Superior temporal gyrus (tissue), 1 donor: ENCODE data around the gene COX4I1.
A peak's percentile ranks its signal among the peaks of the same experiment; 100 is the strongest.

ENCODE experiments used
- DNase-seq: peaks from one replicate; pipeline ENCODE4 v3.0.0-alpha.2; 2016; ENCODE audit errors: extremely low spot score

COX4I1 gene

DNA sequence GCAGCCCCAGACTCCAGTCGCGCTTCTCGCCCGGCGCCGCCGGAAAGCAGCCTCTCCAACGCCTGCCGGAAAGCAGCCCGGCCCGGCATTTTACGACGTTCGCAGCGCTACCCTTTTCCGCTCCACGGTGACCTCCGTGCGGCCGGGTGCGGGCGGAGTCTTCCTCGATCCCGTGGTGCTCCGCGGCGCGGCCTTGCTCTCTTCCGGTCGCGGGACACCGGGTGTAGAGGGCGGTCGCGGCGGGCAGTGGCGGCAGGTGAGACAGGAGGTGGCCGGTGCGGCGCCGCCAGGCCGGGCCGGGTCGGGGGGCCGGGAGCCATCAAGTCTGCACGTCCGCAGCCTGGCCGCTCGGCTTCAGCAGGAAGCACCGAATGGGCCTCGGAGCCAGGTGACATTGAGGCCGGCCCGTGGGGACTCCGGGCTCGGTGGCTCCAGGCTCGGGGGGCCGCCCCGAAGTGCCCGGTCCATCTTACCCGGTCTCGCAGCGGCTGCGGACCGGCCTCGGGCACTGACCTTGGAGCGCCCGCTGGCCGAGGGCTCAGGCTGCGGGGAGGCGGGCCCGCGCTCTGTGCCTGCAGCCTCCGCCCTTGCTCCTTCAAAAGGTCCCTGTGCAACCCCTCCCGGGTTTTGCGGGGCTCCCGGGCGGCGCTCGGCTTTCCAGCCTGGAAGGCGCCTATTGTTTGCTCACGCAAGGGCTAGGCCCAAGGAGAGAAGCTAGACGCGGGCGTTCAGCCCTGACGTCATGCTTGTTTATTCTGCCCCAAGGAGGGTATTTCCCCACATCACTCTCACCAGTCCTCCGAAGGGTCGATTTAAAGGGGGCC lies at the start of gene COX4I1, which contains the start of gene EMC8:
COX4I1 (plus strand) TSS at position 199 of the 824 bp plus-strand sequence. CDS start 1,511 bp downstream, outside the sequence.
EMC8 (minus strand) TSS at position 48 of the 824 bp plus-strand sequence. CDS start 249 bp downstream, outside the sequence.
- DNase-seq: peak; percentile 95

GRCh38 chr16:85749771-85750145 lies 49.7 kb upstream of the COX4I1 start:
- no peak for DNase-seq

DNA sequence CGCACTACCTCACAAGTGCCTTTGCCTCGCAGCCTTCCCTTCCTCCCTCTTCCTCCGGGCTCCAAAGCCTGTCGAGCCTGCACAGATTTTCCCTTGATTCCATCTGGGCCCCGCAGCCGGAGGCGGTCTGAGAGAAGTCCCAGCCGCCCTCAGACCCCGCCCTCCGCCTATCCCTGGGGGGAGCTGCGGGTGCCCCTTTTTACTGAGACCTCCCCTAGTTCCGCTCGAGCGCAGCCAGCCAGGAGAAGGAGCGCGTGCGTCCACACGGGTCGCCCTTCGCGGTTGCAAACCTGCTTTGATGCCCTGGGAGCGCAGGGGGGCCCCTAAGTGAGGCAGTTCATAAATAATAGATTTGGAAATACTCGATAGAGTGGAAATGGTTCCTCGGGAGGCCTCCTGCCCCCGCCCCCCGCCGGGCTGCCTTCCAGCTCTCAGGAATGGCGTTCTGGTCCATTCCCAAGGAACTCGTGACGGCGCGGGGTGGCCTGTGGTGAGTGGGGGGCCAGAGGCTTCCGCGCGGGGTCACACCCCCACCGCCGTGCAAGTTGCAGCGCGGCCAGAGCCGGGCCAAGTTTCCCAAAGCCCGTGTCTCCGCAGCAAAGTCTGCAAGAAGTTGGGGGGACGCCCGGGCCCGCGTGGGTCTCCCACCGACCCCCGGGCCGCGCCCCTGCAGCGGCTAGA lies 49.2 kb upstream of the COX4I1 start:
- no peak for DNase-seq

DNA sequence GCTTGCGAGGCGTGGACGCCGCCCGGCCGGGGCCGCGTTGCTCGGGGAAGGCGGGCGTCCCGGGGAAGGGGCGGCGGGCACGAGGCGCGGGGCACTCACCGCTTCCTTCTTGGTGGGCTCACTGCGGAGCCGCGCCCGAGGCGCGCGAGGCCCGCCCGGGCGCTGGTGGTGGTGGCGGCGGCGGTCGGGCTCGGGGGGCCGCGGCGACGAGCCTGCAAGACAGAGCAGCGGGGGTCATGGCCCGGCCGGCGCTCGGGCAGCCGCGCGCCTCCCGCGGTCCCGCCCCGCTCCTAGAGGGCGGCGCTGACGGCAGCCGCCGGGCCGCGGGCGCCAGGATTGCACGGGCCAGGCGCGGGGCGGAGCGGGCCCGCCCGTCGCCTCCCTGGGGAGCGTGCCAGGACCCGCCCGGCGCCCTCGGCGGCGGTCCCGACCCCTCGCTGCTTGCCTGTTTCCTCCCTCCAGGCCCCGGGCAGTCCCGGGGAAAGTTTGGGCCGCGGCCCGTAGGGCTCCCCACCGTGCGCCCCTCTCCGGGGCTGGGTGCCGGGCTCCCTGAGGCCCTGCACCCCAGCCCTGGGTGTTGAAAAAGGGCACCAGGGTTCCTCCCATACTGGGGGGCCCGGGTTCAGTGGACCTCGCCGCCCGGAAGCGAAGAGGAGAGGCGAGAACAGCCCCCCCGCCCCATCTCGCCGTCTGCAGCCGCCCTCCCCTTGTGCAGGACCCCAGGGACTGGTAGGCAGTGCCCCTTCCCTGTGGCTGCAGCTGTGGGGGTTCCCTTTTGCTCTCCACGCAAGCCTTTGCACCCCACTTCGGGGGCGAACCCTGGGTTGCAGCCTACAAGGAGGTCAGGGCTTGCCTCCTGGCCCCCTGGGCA lies 48.4 kb upstream of the COX4I1 start, which contains the start of gene C16orf74:
C16orf74 (minus strand) TSS at position 270 of the 871 bp plus-strand sequence. CDS start 15,879 bp downstream, outside the sequence.
- DNase-seq: no peak

GRCh38 chr16:85751698-85752501 lies 47.6 kb upstream of the COX4I1 start:
- no peak for DNase-seq

GRCh38 chr16:85752511-85753420 lies 46.7 kb upstream of the COX4I1 start:
- no peak for DNase-seq

DNA sequence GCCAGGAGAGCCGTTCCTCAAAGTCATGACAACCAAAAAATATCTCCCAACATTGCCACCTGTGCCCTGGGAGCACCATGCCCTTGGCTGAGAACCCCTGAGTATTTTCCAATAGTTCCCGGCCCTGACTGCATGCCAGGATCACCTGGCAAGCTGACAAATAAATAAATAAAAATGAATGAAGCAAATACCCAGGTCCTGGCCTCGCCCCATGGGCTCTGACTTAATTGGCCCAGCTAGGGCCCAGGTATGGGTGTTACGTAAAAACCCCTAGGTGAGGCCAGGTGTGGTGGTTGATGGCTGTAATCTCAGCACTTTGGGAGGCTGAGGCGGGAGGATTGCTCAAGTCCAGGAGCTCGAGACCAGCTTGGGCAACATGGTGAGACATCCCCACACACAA lies 45.9 kb upstream of the COX4I1 start:
- DNase-seq: no peak

DNA sequence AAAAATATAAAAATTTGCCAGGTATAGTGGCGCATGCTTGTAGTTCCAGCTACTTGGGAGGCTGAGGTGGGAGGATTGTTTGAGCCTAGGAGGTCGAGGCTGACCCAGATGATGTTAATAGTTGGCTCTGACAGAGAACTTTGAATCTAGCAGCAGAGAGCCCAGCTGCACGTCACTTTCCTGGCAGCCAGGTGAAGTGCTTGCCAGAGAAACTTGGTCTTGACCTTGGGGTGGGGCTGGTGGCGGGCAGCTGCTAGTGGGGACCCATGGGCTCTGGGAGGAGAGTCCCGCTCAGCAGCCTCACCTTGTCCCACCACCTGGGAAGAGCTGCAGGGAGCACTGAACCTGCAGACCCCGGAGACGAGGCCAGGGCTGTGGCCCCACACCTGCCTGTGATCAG lies 45.5 kb upstream of the COX4I1 start:
- DNase-seq: no peak

- DNase-seq: no peak
These were observed 45.1 kb upstream of the COX4I1 start for GRCh38 chr16:85754413-85754812.

DNA sequence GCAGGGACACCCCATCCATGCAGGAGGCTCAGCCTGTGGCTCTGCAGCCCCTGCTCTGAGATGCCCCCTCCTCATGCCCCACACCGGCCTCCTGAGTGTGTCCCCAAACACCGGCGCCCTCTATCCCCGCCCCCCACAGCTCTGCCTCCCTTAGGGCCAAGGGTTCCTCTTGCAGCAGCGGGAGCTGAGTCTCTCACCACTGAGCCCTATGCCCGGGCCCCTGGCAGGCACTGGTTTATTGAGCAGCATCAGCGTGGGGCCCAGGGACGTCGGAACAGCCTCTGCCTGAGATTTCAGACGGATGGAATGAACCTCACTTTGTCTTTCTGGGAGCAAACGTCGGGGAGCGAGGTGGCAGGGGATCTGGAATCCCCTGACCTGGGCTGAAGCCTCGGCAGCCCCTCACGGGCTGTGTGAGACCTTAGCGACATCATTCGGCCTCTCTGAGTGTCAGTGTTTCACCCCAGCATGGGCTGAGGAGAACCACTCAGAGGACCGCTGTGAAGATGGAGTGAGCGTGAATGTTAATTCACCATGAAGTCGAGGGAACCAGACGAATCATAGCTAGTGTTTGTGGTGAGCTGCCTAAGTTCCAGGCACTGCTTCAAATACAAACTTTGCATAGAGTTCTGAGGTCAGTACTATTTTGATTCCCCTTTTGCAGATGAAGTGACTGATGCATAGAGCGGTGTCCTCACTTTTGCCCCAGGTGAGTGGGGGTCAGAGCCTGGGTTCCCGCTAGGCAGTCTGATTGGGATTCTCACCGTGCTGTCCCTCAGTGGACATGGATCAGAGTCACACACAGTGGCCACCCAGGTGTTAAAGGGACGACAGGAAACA lies 43.3 kb upstream of the COX4I1 start:
- DNase-seq: no peak

GRCh38 chr16:85757341-85757822 lies 42.1 kb upstream of the COX4I1 start:
- DNase-seq: no peak

GRCh38 chr16:85759136-85759535 lies 40.4 kb upstream of the COX4I1 start:
- no peak for DNase-seq

- no peak for DNase-seq
These were observed 39.7 kb upstream of the COX4I1 start for GRCh38 chr16:85759631-85760419.

GRCh38 chr16:85761861-85762260 lies 37.6 kb upstream of the COX4I1 start:
- DNase-seq: no peak

- DNase-seq: no peak
These were observed 36.5 kb upstream of the COX4I1 start for GRCh38 chr16:85762970-85763369.

- no peak for DNase-seq
These were observed 35.9 kb upstream of the COX4I1 start for GRCh38 chr16:85763616-85764015.

- no peak for DNase-seq
These were observed 34.3 kb upstream of the COX4I1 start for GRCh38 chr16:85765211-85765610.

DNA sequence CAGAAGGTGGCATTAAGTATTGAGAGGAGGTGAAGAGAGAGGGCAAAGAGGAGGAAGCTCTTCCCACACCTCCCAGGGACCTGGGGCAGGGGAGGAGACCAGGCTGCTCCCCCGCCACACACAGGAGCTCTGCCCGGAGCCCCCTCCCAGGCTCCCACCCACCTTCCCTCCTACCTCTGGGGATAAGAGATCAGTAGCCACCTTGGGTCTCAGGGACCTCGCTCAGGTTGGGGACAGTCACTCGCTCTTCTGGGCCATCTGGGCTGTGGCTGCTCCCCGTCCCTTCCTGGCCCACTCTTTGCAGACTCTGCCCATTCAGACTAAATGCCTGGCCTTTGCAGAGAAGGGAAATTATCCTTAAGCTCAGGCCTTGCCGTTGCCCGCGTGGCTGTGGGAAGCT lies 33.7 kb upstream of the COX4I1 start:
- no peak for DNase-seq
